ENCODE data around the gene ILF2.

ILF2 gene

GRCh38 chr1:153629971-153630370 lies 40.8 kb downstream of the ILF2 start:
- Histone ChIP-seq H3K9me3 (ENCODE audit: control insufficient read depth, low read length) (no peaks in the 10 kb centered on the region), H3K4me3 (ENCODE audit: low read length) (no peak overlapping the region), H3K9ac (ENCODE audit: low read length) (no peak overlapping the region), H3K27me3 (ENCODE audit: control insufficient read depth, insufficient read depth, low read length) (no peaks in the 10 kb centered on the region), H3K4me1 (ENCODE audit: control insufficient read depth, insufficient read depth, low read length) (peaks cover 40% of the 10 kb centered on the region), H3K36me3 (ENCODE audit: control insufficient read depth, insufficient read depth, low read length) (no peaks in the 10 kb centered on the region)

- no peaks in the 10 kb centered on the region for H3K27me3 ChIP-seq (ENCODE audit: control insufficient read depth, insufficient read depth, low read length)
- no peak overlapping the region for H3K4me3 ChIP-seq (ENCODE audit: low read length)
- peaks cover 40% of the 10 kb centered on the region for H3K4me1 ChIP-seq (ENCODE audit: control insufficient read depth, insufficient read depth, low read length)
- no peaks in the 10 kb centered on the region for H3K36me3 ChIP-seq (ENCODE audit: control insufficient read depth, insufficient read depth, low read length)
- H3K9ac ChIP-seq (ENCODE audit: low read length), result no peak overlapping the region
- no peaks in the 10 kb centered on the region for H3K9me3 ChIP-seq (ENCODE audit: control insufficient read depth, low read length)
These were observed 41.5 kb downstream of the ILF2 start for GRCh38 chr1:153629343-153629665.

GRCh38 chr1:153628638-153629342 lies 42.0 kb downstream of the ILF2 start:
- no peaks in the 10 kb centered on the region for H3K27me3 ChIP-seq (ENCODE audit: control insufficient read depth, insufficient read depth, low read length)
- no peaks in the 10 kb centered on the region for H3K36me3 ChIP-seq (ENCODE audit: control insufficient read depth, insufficient read depth, low read length)
- no peak overlapping the region for H3K9ac ChIP-seq (ENCODE audit: low read length)
- H3K4me3 ChIP-seq (ENCODE audit: low read length), result no peak overlapping the region
- H3K9me3 ChIP-seq (ENCODE audit: control insufficient read depth, low read length), result no peaks in the 10 kb centered on the region
- H3K4me1 ChIP-seq (ENCODE audit: control insufficient read depth, insufficient read depth, low read length), result peaks cover 40% of the 10 kb centered on the region

DNA sequence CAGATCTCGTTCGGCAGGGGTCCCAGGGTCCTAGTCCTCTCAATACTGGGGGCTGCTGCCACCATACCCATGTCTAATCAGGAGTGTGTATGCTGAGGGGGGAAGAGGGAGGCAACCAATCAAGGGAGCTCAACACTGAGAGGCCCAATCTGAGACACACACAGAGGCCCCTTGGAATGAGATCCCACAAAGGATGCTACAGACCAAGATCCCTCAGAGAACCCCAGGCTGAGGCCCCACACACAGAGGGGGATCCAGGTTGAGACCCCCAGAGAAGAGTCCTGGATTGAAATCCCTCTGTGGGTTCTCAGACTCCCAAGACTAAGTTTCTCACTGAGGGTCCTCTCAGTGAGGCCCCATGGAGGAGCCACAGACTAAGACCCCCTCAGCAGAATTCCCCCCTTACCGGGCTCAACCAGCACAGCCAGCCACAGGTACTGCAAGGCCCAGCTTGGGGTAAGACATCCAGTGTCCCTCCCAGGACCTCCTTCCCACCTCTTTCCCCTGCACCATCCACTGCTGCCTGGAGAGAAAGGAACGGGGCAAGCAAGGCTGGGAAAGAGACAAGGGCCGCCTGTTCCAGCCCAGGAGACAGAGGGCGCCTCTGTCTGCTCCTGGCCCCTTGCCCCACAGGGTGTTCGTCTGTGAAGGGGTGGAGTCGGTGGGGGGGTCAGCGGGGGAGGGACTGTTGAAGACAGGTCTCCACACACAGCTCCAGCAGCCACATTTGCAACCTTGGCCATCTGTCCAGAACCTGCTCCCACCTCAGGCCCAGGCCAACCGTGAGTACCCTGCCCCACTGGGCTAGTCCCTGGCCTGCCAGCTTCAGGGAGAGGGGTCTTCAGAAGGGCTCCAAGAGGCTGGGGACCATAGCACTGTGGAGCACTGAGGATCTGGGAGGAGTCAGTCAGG lies 42.8 kb downstream of the ILF2 start, which contains the start of gene S100A1:
S100A1 (plus strand) TSS at position 720 of the 912 bp plus-strand sequence. CDS start 2,088 bp downstream, outside the sequence.
- Histone ChIP-seq H3K36me3 (ENCODE audit: control insufficient read depth, insufficient read depth, low read length) (no peaks in the 10 kb centered on the region), H3K4me3 (ENCODE audit: low read length) (peak within 1 kb of the TSS; percentile 38), H3K9me3 (ENCODE audit: control insufficient read depth, low read length) (no peaks in the 10 kb centered on the region), H3K4me1 (ENCODE audit: control insufficient read depth, insufficient read depth, low read length) (peaks cover 35% of the 10 kb centered on the region), H3K9ac (ENCODE audit: low read length) (peak within 1 kb of the TSS; percentile 88), H3K27me3 (ENCODE audit: control insufficient read depth, insufficient read depth, low read length) (no peaks in the 10 kb centered on the region)

DNA sequence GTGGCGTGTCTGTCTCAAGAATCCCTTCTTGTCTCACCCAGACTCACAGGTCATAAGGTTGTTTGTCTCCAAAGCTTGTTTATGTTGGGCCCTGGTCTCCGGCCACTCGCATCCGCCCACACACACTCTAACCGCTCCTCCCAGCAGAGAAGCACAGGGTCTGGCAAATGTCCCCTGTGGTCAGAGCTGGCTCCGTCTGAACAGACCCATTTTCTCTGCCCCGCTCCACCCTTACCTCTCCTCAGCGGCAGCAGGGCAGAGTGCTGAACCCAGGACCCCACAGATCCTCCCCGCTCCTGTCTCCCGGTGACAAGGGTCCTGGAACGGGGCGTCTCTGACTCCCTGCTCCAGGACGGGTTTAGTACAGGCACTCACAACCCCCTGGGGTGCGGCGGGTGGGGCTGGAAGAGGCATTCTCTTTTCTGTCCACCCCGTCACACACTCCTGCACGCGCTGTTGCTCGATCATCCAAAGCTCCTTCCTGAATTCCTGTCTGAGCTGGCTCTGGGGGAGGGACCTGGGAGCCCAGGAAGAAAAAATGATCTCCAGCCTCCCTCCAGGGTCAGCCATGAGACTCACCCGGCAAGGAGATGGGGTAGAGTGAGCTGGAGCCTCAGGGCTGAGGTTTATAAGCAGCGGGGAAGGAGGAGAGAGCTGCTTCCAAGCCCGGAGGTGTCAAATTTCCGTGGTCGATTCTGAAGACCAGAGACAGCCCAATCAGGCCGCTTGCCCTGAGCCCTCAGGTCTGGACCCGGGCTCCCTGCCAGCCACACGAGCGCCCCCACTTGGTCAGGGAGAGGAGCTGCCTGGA lies 43.7 kb downstream of the ILF2 start, which contains the start of gene S100A13:
S100A13 (minus strand) TSS at position 602 of the 811 bp plus-strand sequence. CDS start 1,033 bp downstream, outside the sequence.
- Histone ChIP-seq H3K9ac (ENCODE audit: low read length) (peak within 1 kb of the TSS; percentile 88), H3K4me3 (ENCODE audit: low read length) (peak within 1 kb of the TSS; percentile 38), H3K27me3 (ENCODE audit: control insufficient read depth, insufficient read depth, low read length) (no peaks in the 10 kb centered on the region), H3K9me3 (ENCODE audit: control insufficient read depth, low read length) (no peaks in the 10 kb centered on the region), H3K4me1 (ENCODE audit: control insufficient read depth, insufficient read depth, low read length) (peaks cover 32% of the 10 kb centered on the region), H3K36me3 (ENCODE audit: control insufficient read depth, insufficient read depth, low read length) (no peaks in the 10 kb centered on the region)

DNA sequence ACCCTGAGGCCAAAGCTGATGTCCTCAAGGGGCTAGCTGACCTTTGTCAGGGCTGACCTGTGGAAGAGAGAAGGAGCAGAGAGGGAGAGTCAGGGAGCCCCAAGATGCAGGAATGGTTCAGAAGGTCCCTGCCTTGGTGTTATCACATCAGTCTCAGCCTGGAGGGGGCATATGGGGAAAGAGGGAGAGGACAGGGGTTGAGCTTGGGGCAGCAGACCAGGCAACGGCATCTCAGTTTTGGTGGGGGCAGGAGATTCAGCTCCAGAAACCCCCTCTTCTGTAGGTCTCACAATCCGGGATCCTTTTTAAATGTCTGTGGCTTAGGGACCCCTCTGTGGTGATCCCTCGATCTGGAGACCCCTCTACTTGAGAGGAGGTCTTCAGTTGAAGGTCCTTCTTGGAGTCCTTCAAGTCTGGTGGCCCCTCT lies 44.3 kb downstream of the ILF2 start:
- Histone ChIP-seq H3K27me3 (ENCODE audit: control insufficient read depth, insufficient read depth, low read length) (no peaks in the 10 kb centered on the region), H3K4me3 (ENCODE audit: low read length) (peak overlapping the region; percentile 38), H3K9me3 (ENCODE audit: control insufficient read depth, low read length) (no peaks in the 10 kb centered on the region), H3K9ac (ENCODE audit: low read length) (peak overlapping the region; percentile 88), H3K4me1 (ENCODE audit: control insufficient read depth, insufficient read depth, low read length) (peaks cover 30% of the 10 kb centered on the region), H3K36me3 (ENCODE audit: control insufficient read depth, insufficient read depth, low read length) (no peaks in the 10 kb centered on the region)

- no peaks in the 10 kb centered on the region for H3K36me3 ChIP-seq (ENCODE audit: control insufficient read depth, insufficient read depth, low read length)
- no peaks in the 10 kb centered on the region for H3K9me3 ChIP-seq (ENCODE audit: control insufficient read depth, low read length)
- H3K27me3 ChIP-seq (ENCODE audit: control insufficient read depth, insufficient read depth, low read length), result no peaks in the 10 kb centered on the region
- H3K9ac ChIP-seq (ENCODE audit: low read length), result no peak overlapping the region
- peaks cover 23% of the 10 kb centered on the region for H3K4me1 ChIP-seq (ENCODE audit: control insufficient read depth, insufficient read depth, low read length)
- no peak overlapping the region for H3K4me3 ChIP-seq (ENCODE audit: low read length)
These were observed 45.7 kb downstream of the ILF2 start for GRCh38 chr1:153624965-153625611.

- H3K27me3 ChIP-seq (ENCODE audit: control insufficient read depth, insufficient read depth, low read length), result no peaks in the 10 kb centered on the region
- no peaks in the 10 kb centered on the region for H3K36me3 ChIP-seq (ENCODE audit: control insufficient read depth, insufficient read depth, low read length)
- H3K9ac ChIP-seq (ENCODE audit: low read length), result no peak overlapping the region
- no peak overlapping the region for H3K4me3 ChIP-seq (ENCODE audit: low read length)
- H3K9me3 ChIP-seq (ENCODE audit: control insufficient read depth, low read length), result no peaks in the 10 kb centered on the region
- peaks cover 22% of the 10 kb centered on the region for H3K4me1 ChIP-seq (ENCODE audit: control insufficient read depth, insufficient read depth, low read length)
These were observed 47.7 kb downstream of the ILF2 start for GRCh38 chr1:153623101-153623500.

DNA sequence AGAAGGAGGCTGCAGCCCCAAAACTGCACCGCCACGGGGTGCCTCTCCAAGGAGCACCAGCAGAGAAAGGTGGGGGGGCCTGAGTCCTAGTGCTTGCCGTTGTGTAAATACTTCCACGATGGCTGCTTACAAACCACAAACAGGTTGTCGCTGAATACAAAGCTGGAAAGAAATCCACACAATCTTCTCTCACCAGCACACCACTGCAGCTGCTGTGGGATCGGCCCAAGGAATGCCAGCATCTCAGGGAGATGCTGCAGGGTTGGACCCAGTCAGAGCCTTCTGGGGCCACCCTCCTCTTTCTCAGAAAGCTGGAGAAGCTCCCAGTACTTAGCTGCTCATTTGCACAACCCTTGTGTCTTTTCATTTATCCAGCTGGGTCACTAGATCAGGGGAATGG lies 51.6 kb downstream of the ILF2 start:
- H3K36me3 ChIP-seq (ENCODE audit: control insufficient read depth, insufficient read depth, low read length), result no peaks in the 10 kb centered on the region
- no peaks in the 10 kb centered on the region for H3K9me3 ChIP-seq (ENCODE audit: control insufficient read depth, low read length)
- H3K27me3 ChIP-seq (ENCODE audit: control insufficient read depth, insufficient read depth, low read length), result no peaks in the 10 kb centered on the region
- H3K4me3 ChIP-seq (ENCODE audit: low read length), result no peak overlapping the region
- H3K4me1 ChIP-seq (ENCODE audit: control insufficient read depth, insufficient read depth, low read length), result peaks cover 37% of the 10 kb centered on the region
- no peak overlapping the region for H3K9ac ChIP-seq (ENCODE audit: low read length)

DNA sequence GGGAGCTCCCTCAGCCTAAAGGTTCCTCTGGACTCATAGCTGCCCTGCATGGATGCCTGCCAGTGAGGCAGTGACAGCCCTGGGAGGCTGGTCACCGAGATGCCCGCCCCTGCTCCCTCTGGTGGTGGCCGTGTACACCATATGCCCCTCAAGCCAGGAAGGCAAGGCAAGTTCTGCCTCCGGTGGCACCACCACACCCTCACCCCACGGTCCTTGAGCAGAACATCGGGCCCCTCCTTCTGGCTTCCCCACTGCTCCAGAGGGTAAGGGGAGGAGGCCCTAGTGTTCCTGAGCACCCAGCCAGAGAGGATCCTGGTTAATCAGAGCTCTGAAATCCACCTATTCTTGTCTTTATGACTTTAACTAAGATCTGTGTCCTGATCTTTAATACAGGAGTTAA lies 53.1 kb downstream of the ILF2 start:
- H3K36me3 ChIP-seq (ENCODE audit: control insufficient read depth, insufficient read depth, low read length), result no peaks in the 10 kb centered on the region
- H3K9me3 ChIP-seq (ENCODE audit: control insufficient read depth, low read length), result no peaks in the 10 kb centered on the region
- H3K4me1 ChIP-seq (ENCODE audit: control insufficient read depth, insufficient read depth, low read length), result peaks cover 49% of the 10 kb centered on the region
- H3K4me3 ChIP-seq (ENCODE audit: low read length), result no peak overlapping the region
- H3K27me3 ChIP-seq (ENCODE audit: control insufficient read depth, insufficient read depth, low read length), result no peaks in the 10 kb centered on the region
- no peak overlapping the region for H3K9ac ChIP-seq (ENCODE audit: low read length)

- Histone ChIP-seq H3K9me3 (ENCODE audit: control insufficient read depth, low read length) (no peaks in the 10 kb centered on the region), H3K36me3 (ENCODE audit: control insufficient read depth, insufficient read depth, low read length) (no peaks in the 10 kb centered on the region), H3K27me3 (ENCODE audit: control insufficient read depth, insufficient read depth, low read length) (no peaks in the 10 kb centered on the region), H3K9ac (ENCODE audit: low read length) (no peak overlapping the region), H3K4me1 (ENCODE audit: control insufficient read depth, insufficient read depth, low read length) (peaks cover 49% of the 10 kb centered on the region), H3K4me3 (ENCODE audit: low read length) (no peak overlapping the region)
These were observed 53.9 kb downstream of the ILF2 start for GRCh38 chr1:153616917-153617311.
